Stimulated activated naive CD4-positive, alpha-beta T cell (primary cell): ENCODE results near the gene ME3.

Experiments
- DNase-seq, 6 experiments: peaks; one replicate each; lab custom pipeline; 2025; lab: John Stamatoyannopoulos, UW

The ME3 gene

GRCh38 chr11:86460461-86461385 lies 211.7 kb downstream of the ME3 start:
- DNase-seq = no peak

- DNase-seq = no peak
Observed at GRCh38 chr11:86459682-86460460, 212.5 kb downstream of the ME3 start.

- DNase-seq = no peak
Observed at GRCh38 chr11:86459002-86459385, 213.4 kb downstream of the ME3 start.

- no peak for DNase-seq
Observed at GRCh38 chr11:86458294-86459001, 214.0 kb downstream of the ME3 start.

GRCh38 chr11:86456075-86456939 lies 216.1 kb downstream of the ME3 start:
- DNase-seq = peak; percentile 19 to 52 (median 42)

- DNase-seq = no peak
Observed at GRCh38 chr11:86453290-86454030, 219.0 kb downstream of the ME3 start.

- no peak for DNase-seq
Observed at GRCh38 chr11:86449993-86450629, 222.3 kb downstream of the ME3 start.

- DNase-seq = no peak
Observed at GRCh38 chr11:86447763-86448480, 224.5 kb downstream of the ME3 start.

GRCh38 chr11:86446924-86447285 lies 225.5 kb downstream of the ME3 start:
- DNase-seq = no peak

- DNase-seq = no peak
Observed at GRCh38 chr11:86446163-86446923, 226.1 kb downstream of the ME3 start.

- no peak for DNase-seq
Observed at GRCh38 chr11:86444981-86445380, 227.4 kb downstream of the ME3 start.

GRCh38 chr11:86443415-86443814 lies 229.0 kb downstream of the ME3 start:
- DNase-seq = no peak

GRCh38 chr11:86442827-86443226 lies 229.6 kb downstream of the ME3 start:
- DNase-seq = no peak

- no peak for DNase-seq
Observed at GRCh38 chr11:86442420-86442819, 230.0 kb downstream of the ME3 start.

GRCh38 chr11:86440843-86441242 lies 231.6 kb downstream of the ME3 start:
- DNase-seq = no peak

GRCh38 chr11:86440305-86440716 lies 232.1 kb downstream of the ME3 start:
- no peak for DNase-seq

GRCh38 chr11:86438685-86439084 lies 233.7 kb downstream of the ME3 start:
- DNase-seq = no peak

GRCh38 chr11:86435711-86436110 lies 236.7 kb downstream of the ME3 start:
- DNase-seq = no peak
